GM19467 (cell line): Measurements from ENCODE around the gene SVOPL.
"Not testable (repeated sequence)": the region's sequence is repeated elsewhere in the genome, so short reads cannot be mapped to it uniquely, and the experiment has no call there.

Experiments
- ATAC-seq: cut with Tn5 transposase; IDR thresholded peaks from one replicate; pipeline ENCODE4 v1.9.1; 2021; ENCODE audit warnings: mild to moderate bottlenecking, moderate library complexity; ENCODE audit not compliant: unreplicated experiment

Gene SVOPL

GRCh38 chr7:138700857-138701536 lies at the start of gene SVOPL:
Gene SVOPL, minus strand, starts transcription at chr7:138701362. Its CDS starts 22,317 bp downstream, at chr7:138679045.
- ATAC-seq, result no peak

GRCh38 chr7:138750473-138750872 lies 49.3 kb upstream of the SVOPL start:
- no peak for ATAC-seq

- ATAC-seq, result no peak
These were observed 48.8 kb upstream of the SVOPL start for GRCh38 chr7:138749960-138750359.

- no peak for ATAC-seq
These were observed 47.5 kb upstream of the SVOPL start for GRCh38 chr7:138748666-138749065.

- no peak for ATAC-seq
These were observed 44.9 kb upstream of the SVOPL start for GRCh38 chr7:138746073-138746472.

- ATAC-seq, result no peak
These were observed 44.0 kb upstream of the SVOPL start for GRCh38 chr7:138745189-138745588.

GRCh38 chr7:138741453-138741735 lies 40.2 kb upstream of the SVOPL start:
- no peak for ATAC-seq

GRCh38 chr7:138739859-138740258 lies 38.7 kb upstream of the SVOPL start:
- ATAC-seq, result no peak

GRCh38 chr7:138738551-138739335 lies 37.6 kb upstream of the SVOPL start:
- peak; percentile 85 for ATAC-seq

GRCh38 chr7:138738114-138738513 lies 37.0 kb upstream of the SVOPL start:
- no peak for ATAC-seq

- no peak for ATAC-seq
These were observed 34.2 kb upstream of the SVOPL start for GRCh38 chr7:138735399-138735798.

GRCh38 chr7:138731733-138732132 lies 30.6 kb upstream of the SVOPL start:
- not testable (repeated sequence) for ATAC-seq

- ATAC-seq, result no peak
These were observed 28.3 kb upstream of the SVOPL start for GRCh38 chr7:138729444-138729843.

- ATAC-seq, result no peak
These were observed 26.4 kb upstream of the SVOPL start for GRCh38 chr7:138727336-138728099.

- ATAC-seq, result no peak
These were observed 25.1 kb upstream of the SVOPL start for GRCh38 chr7:138726288-138726687.

- no peak for ATAC-seq
These were observed 19.1 kb upstream of the SVOPL start for GRCh38 chr7:138720286-138720685.

GRCh38 chr7:138716889-138717288 lies 15.7 kb upstream of the SVOPL start:
- no peak for ATAC-seq

- ATAC-seq, result no peak
These were observed 12.0 kb upstream of the SVOPL start for GRCh38 chr7:138713191-138713590.

- no peak for ATAC-seq
These were observed 11.5 kb upstream of the SVOPL start for GRCh38 chr7:138712652-138713051.

GRCh38 chr7:138710536-138711385 lies 9.6 kb upstream of the SVOPL start:
- ATAC-seq, result no peak

GRCh38 chr7:138705167-138705566 lies 4.0 kb upstream of the SVOPL start:
- no peak for ATAC-seq
